Activated CD4-positive, alpha-beta T cell treated with anti-CD3 and anti-CD28 coated beads for 4 hours (primary cell): ENCODE results near the gene NAALADL2.
"Not testable (repeated sequence)": the region's sequence is repeated elsewhere in the genome, so short reads cannot be mapped to it uniquely, and the experiment has no call there.

Experiments used
- DNase-seq, 2 donors: peaks; one replicate each; pipeline ENCODE4 v3.0.0-alpha.2; 2020

The NAALADL2 gene

GRCh38 chr3:175149675-175150074 is 290.5 kb downstream of the NAALADL2 start:
- DNase-seq: no peak

- no peak for DNase-seq
These were observed 291.8 kb downstream of the NAALADL2 start for GRCh38 chr3:175150812-175151401.

- no peak for DNase-seq
These were observed 294.5 kb downstream of the NAALADL2 start for GRCh38 chr3:175153595-175153994.

GRCh38 chr3:175155172-175155571 is 296.0 kb downstream of the NAALADL2 start:
- no peak for DNase-seq

GRCh38 chr3:175159202-175159601 is 300.1 kb downstream of the NAALADL2 start:
- no peak for DNase-seq

- no peak for DNase-seq
These were observed 302.2 kb downstream of the NAALADL2 start for GRCh38 chr3:175161291-175161690.

GRCh38 chr3:175163686-175164085 is 304.6 kb downstream of the NAALADL2 start:
- no peak for DNase-seq

- not testable (repeated sequence) for DNase-seq
These were observed 314.0 kb downstream of the NAALADL2 start for GRCh38 chr3:175173117-175173516.

GRCh38 chr3:175176556-175176955 is 317.4 kb downstream of the NAALADL2 start:
- DNase-seq: no peak

GRCh38 chr3:175179055-175179454 is 319.9 kb downstream of the NAALADL2 start:
- DNase-seq: no peak

- no peak for DNase-seq
These were observed 325.3 kb downstream of the NAALADL2 start for GRCh38 chr3:175184392-175184791.

GRCh38 chr3:175185903-175186302 is 326.8 kb downstream of the NAALADL2 start:
- no peak for DNase-seq

- no peak for DNase-seq
These were observed 327.4 kb downstream of the NAALADL2 start for GRCh38 chr3:175186511-175186910.

GRCh38 chr3:175187586-175187985 is 328.5 kb downstream of the NAALADL2 start:
- DNase-seq: no peak

- no peak for DNase-seq
These were observed 333.4 kb downstream of the NAALADL2 start for GRCh38 chr3:175192536-175192935.

- no peak for DNase-seq
These were observed 334.8 kb downstream of the NAALADL2 start for GRCh38 chr3:175193815-175194518.

GRCh38 chr3:175198991-175199783 is 340.1 kb downstream of the NAALADL2 start:
- no peak for DNase-seq

GRCh38 chr3:175199961-175200360 is 340.8 kb downstream of the NAALADL2 start:
- no peak for DNase-seq

GRCh38 chr3:175200391-175201095 is 341.4 kb downstream of the NAALADL2 start:
- no peak for DNase-seq

GRCh38 chr3:175207361-175207760 is 348.2 kb downstream of the NAALADL2 start:
- no peak for DNase-seq

- DNase-seq: no peak
These were observed 349.2 kb downstream of the NAALADL2 start for GRCh38 chr3:175208326-175208725.

- DNase-seq: no peak
These were observed 352.3 kb downstream of the NAALADL2 start for GRCh38 chr3:175211466-175211865.

GRCh38 chr3:175212896-175213295 is 353.8 kb downstream of the NAALADL2 start:
- DNase-seq: no peak
